T-helper 9 cell (primary cell): ENCODE data around the gene ATP4B.

Source experiments
- DNase-seq: peaks from one replicate; pipeline ENCODE4 v3.0.0-alpha.2; 2020
- total RNA-seq, 2 donors: gene quantifications; one replicate each; lab custom pipeline; 2026; lab: John Stamatoyannopoulos, UW

Gene ATP4B
- total RNA-seq = 0 reads per million in 2 donors

DNA sequence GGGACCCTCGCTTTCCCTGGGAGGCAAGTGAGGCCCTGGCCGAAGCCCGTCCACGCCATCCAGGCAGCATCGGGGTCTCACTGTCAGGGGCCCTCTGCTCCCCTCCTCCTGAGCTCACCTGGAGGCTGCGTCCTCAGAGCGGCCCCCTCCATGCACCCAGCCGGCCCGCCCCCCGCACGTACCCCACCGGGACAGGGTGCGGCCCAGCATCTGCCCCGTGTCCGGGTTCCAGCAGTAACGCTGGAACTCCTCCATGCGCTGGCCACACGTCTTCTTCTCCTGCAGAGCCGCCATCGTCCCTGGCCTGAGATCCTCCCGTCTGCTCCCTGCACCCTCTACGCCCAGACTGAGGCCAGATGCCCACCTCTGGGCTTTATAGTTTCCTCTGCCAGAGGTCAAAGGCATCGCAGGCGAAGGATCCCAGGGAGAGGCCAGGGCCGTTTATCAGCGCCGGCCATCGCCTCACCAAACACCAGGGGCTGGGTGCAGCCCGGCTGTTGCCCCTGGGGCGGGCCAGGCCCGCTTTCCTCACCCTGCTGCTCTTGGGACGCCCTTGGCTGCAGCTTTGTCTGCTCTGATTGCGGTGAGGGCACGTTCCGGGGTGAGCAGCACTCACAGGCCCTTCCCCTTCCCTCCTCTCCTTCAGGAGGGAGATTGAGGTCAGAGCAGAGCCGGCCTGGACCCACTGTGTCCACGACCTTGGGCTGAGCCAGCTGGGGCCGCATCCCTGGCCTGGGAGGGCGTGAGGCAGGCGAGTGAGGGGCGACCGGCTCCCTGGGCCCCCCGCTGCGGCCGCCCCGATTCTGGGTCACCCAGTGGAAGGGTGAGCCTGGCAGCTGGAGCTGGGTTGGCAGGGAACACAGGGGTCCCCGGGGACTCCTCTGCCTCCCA lies at the start of gene ATP4B:
Gene ATP4B, minus strand, starts transcription at position 348 of the 891 bp plus-strand sequence. Its CDS starts 54 bp downstream, at position 294.
- no peak for DNase-seq

GRCh38 chr13:113672002-113672651 lies 14.1 kb upstream of the ATP4B start:
- DNase-seq = no peak

DNA sequence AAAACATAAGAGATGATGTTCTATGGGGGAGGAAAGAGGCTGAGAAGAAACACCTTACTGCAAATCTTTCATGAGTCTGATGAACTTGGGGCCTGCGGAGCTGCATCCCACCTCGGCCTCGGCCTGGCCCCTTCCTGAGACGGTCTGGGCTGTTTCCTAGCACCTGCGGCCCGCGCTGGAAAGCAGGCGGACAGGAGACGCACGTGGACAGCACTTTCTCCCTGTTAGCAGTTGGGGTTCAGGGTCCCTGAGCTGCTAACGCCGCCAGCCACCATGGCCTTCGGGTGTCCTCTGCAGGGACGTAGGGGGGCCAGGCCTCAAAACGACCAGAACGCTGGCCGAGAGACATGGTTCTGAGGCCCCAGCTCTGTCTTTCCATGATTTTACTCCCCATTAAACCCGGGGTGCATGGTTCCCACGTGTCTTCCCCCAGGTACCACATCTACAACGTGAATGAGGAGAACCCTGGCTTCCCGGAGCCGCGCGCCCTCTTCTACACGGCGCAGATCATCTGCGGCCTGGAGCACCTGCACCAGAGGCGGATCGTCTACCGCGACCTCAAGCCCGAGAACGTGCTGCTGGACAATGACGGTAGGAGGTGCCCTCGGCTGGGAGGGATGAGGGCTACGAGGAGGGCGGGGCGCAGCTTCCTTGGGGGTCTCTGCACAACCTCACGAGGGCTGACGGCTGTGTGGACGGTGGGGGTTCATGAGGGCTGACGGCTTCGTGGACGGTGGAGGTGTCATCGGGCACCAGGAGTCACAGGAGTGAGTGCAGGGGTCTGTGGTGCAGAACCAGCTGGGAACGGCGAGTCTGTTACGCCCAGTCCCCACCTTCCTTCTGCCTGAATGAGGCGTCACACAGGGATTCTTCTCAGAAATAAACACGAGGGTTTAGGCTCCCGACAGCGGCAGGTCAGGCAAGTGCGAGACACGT lies 13.3 kb upstream of the ATP4B start:
- DNase-seq = no peak

DNA sequence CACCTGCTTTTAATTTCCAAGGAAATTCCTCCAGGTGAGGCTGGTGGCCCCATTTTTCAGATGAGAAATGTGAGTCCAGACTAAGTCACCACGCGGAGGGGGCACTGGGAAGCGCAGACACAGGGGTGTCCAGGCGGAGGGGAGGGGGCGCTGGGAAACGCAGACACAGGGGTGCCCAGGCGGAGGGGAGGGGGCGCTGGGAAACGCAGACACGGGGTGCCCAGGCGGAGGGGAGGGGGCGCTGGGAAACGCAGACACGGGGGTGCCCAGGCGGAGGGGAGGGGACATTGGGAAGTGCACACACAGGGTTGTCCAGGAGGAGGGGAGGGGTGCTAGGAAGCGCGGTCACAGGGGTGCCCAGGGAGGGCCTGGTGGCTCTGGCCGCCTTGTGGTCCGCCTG lies 12.5 kb upstream of the ATP4B start:
- DNase-seq = no peak

GRCh38 chr13:113669755-113670341 lies 11.8 kb upstream of the ATP4B start:
- no peak for DNase-seq

DNA sequence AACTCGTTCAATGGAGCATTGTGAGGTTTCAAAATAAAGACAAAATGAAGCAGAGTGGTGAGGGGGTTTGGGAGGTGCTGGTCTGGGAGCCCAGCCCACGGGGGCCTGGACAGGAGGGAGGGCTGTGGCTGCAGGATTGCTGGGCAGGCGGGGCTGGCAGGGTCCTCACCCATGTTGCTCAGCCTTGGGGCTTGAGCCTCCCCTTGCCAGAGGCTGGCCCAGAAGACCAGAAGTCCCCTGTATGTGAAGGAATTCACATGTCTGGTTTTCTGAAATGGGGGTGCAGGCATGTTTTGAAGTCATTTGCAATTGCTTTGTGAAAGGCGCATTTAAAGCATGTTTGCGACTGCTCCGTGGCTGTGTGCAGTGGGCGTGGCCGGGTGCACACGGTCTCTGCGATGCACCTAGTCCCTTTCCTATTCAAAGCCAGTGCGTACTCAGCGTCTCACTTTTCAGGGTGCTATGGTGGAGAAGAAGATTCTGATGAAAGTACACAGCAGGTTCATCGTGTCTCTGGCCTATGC lies 11.3 kb upstream of the ATP4B start:
- DNase-seq = no peak

DNA sequence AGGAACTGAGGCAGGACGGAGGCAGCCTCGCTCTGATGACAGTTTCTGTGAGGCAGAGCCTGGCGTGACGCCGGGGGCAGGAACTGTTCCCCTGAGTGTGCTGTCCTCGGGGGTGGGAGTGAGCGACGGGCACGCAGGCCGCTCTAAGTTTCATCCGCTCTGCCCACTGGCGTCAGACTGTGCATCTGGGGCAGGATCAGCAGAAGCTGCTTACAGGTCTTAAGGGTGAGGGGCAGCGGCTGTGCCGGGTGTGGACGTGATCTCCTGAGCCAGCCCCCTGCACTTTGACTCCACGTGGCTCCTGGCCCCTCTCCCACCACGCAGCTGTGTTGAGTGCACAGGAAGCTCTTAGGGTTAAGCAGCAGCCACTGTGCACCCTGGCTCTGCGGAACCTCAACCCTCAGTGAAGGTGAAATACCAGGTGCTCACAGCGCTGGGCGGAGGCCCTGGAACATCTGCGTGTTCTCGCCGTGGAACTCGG lies 10.5 kb upstream of the ATP4B start:
- DNase-seq = no peak

DNA sequence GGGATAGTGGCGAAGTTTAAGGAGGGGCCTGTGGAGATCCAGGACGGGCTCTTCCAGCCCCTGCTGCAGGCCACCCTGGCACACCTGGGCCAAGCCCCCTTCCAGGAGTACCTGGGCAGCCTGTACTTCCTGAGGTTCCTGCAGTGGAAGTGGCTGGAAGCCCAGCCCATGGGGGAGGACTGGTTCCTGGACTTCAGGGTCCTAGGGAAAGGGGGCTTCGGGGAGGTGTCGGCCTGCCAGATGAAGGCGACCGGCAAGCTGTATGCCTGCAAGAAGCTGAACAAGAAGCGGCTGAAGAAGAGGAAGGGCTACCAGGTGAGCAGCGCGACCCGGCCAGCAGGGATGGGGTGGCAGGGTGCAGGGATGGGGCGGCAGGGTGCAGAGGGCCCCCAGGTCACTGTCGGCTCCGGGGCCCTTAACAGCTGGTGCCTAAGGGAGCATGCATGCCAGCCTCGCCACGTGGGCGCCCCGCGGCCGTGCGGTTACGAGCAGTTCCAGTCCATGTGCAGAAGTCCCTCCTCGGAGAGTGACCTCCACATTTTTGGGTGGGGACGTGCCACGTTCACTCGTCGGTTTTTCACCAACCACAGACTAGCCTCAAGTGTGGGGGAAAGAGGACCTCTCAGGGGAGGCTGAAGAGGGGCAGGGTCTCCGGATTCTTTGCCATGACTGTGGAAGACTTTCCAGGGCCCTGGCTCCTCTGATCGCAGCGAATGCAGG lies 9.9 kb upstream of the ATP4B start:
- DNase-seq = no peak

DNA sequence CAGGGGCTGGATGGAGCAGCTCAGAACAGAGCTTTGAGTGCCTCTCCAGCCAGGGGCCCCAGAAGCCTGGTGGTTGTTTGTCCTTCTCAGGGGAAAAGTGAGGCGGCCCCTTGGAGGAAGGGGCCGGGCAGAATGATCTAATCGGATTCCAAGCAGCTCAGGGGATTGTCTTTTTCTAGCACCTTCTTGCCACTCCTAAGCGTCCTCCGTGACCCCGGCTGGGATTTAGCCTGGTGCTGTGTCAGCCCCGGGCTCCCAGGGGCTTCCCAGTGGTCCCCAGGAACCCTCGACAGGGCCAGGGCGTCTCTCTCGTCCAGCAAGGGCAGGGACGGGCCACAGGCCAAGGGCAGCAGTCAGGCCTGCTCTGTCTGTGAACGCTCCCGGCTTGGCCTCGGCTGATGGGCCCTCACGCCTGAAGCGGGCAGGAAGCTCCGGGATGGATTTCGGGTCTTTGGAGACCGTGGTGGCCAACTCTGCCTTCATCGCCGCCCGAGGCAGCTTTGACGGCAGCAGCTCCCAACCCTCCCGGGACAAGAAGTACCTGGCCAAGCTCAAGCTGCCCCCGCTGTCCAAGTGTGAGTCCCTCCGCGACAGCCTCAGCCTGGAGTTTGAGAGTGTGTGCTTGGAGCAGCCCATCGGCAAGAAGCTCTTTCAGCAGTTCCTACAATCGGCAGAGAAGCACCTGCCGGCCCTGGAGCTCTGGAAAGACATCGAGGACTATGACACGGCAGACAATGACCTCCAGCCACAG lies 9.1 kb upstream of the ATP4B start, which contains the start of gene GRK1:
Gene GRK1, plus strand, starts transcription at position 269 of the 751 bp plus-strand sequence. Its CDS starts 168 bp downstream, at position 437.
- DNase-seq = no peak

DNA sequence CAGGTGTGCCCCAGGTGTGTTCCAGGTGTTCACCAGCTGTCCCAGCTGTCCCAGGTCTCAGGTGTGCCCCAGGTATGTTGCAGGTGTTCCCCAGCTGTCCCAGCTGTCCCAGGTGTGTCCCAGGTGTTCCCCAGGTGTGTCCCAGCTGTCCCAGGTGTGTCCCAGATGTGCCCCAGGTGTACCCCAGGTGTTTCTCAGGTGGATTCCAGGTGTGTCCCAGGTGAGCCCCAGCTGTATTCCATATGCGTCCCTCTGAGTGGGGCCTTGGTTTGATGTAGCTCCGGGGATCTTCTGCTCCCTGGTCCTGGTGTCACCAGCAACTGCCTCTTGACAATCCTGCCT lies 8.3 kb upstream of the ATP4B start:
- DNase-seq = no peak

GRCh38 chr13:113665597-113666328 lies 7.8 kb upstream of the ATP4B start:
- DNase-seq = no peak

GRCh38 chr13:113664751-113665596 lies 7.0 kb upstream of the ATP4B start:
- DNase-seq = no peak

DNA sequence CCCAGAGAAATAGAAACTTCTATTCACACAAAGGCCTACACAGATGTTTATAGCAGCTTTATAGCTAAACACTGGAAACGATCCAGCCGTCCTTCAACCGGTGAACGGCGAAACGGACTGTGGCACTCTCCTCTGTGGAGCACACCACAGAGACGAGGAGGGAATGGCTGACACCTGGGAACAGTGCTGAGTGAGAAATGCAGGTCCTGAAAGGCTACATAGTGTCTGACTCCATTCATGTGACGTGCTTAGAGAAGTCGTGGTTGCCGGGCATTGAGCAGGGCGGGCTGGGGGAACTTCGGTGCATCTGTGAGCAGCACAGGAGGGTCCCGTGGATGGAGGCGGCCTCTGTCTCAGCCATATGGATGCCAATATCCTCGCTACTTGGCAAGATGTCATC lies 5.9 kb upstream of the ATP4B start:
- DNase-seq = no peak

DNA sequence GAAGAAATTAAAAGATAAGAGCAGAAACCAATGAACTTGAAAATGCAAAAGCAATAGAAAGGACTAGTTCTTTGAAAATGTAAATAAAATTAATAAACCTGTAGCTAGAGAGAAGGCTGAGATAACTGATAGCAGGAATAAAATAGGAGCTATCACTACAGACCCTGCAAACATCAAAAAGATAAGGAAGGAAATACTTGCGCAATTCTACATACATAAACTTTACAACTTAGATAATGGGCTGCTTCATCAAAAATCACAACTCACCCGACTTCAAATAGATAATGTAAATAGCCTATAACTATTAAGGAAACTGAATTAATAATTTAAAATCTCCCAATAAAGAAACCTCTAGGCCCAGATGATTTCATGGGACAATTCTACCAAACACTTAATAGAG lies 3.5 kb upstream of the ATP4B start:
- DNase-seq = no peak

DNA sequence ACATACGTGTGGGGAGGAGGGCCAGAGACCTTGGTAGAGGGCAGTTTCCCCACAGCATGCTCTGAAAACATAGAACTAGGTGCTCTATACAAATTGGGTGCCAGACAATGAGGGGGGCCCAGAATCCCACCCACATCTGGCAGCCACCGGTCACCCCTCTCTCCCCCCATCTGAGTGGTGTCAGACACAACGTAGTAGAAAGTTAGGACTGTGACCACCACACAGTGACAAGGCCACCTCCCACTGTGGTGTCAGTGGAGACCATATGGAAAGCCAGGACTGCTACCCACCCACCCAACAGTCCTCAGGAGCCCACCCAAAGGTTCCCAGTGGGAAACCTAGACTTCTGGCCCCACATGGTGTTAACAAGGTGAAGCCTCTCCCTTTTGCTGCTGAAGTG lies 2.1 kb upstream of the ATP4B start:
- no peak for DNase-seq

- DNase-seq = no peak
Observed at GRCh38 chr13:113659337-113659736, 1.3 kb upstream of the ATP4B start.

DNA sequence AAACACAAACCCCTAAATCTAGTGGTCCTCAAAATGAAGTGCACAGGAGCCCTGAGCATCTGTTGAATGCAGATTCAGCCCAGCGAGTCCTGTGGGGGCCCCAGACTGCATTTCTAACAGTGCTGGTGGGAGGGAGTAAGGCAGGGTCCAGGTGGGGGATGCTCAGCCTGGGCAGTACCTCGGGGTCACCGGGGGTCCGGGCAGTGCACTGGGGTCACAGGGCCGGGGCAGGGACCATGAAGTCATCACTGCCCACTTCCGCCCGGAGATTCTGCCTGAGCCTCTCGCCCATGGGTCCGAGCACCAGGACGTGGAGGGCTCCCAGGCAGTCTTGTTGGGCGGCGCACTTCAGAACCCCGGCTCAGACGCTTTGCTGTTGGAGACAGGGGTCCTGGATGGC lies 838 bp upstream of the ATP4B start:
- DNase-seq = no peak

DNA sequence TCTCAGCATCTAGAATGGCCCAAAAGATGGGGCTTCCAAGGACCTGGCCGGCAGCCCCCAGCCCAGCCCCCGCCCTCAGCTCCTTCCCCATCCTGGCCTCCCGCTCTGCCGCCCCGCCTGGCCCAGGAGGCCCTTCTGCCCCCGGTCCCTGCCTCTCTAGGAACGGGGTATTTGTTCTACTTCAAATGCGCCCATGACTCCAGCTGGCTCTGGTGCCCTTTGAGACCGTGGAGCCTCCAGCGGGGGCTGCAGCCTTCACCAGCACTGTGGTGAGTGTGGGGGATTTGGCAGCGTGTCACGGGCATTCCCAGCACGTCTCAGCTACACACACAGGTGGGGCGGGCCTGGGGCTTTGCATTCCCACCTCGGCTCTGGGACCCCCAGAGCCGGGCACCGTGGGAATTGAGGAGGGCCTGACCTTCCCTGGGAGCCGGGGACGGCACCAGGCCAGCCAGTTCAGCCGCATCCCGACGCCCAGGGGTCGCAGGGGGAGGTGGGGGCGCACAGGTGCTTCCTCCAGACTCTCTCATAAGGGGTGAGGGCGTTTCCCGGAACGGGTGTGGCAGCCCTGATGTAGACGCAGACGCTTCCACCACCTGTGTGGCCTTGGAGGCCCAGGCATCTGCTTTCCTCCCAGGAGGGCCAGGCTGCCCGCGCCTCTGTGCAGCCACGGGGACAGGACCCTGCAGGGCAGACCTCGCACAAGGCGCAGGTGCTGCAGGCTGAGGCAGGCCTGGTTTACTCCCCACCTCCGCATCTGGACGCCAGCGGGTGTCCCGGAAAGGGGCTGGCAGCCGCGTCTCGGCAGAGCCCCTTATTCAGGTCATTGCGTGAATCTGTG lies 947 bp downstream of the ATP4B start:
- no peak for DNase-seq
